Right lobe of liver (tissue), 6 donors: ENCODE measurements around the gene HES4. TPM values are rescaled to one million over a fixed set of nuclear protein-coding genes. Genes with fewer than 3 reads are reported as not detected.

Source experiments
- ATAC-seq, 4 donors: fragments of 200-7000 bp; cut with Tn5 transposase; one replicate each; pipeline ENCODE4 v1.9.1; 2020; ENCODE audit warnings: mild to moderate bottlenecking in 4 of 4, moderate library complexity in 4 of 4
- DNase-seq, 3 donors: peaks; one replicate each; pipeline ENCODE4 v3.0.0-alpha.2; 2020
- H3K27ac ChIP-seq, 3 donors: fragments of 200-600 bp; one replicate each; pipeline ENCODE4 v1.8.0; 2022
- H3K27me3 ChIP-seq, 2 donors: fragments of 200-600 bp; one replicate each; pipeline ENCODE4 v1.8.0; 2022
- H3K36me3 ChIP-seq, 4 donors: fragments of 200-600 bp; sonication (generic) in 1 of 4; one replicate each; pipeline versions ENCODE4 v1.5.1 to v1.8.0; 2017 to 2022; ENCODE audit warnings: control low read depth in 1 of 4
- H3K4me1 ChIP-seq, 4 donors: fragments of 200-600 bp; sonication (generic) in 1 of 4; one replicate each; pipeline versions ENCODE4 v1.5.1 to v1.8.0; 2017 to 2022; ENCODE audit warnings: control low read depth in 1 of 4
- H3K4me3 ChIP-seq, 3 donors: fragments of 200-600 bp; one replicate each; pipeline ENCODE4 v1.8.0; 2022
- H3K9me3 ChIP-seq, 4 donors: fragments of 200-600 bp; sonication (generic) in 1 of 4; one replicate each; pipeline versions ENCODE4 v1.5.1 to v1.8.0; 2017 to 2022; ENCODE audit warnings: control low read depth in 1 of 4
- CTCF ChIP-seq, 4 donors: fragments of 200-600 bp in 3 of 4; fragments of 450-650 bp in 1 of 4; IDR thresholded peaks; one replicate each; pipeline versions ENCODE4 v1.5.1 to v1.8.0; 2016 to 2022; ENCODE audit warnings: antibody characterized with exemption in 4 of 4, mild to moderate bottlenecking in 2 of 4
- POLR2A ChIP-seq: fragments of 450-650 bp; IDR thresholded peaks from one replicate; pipeline ENCODE4 v1.6.1; 2017; ENCODE audit warnings: antibody characterized with exemption, mild to moderate bottlenecking
- WGBS: methylation state at CpG from one replicate; pipeline ENCODE4 v1.1.6; 2018; ENCODE audit warnings: low coverage, low lambda C conversion rate; ENCODE audit not compliant: insufficient coverage; ENCODE audit errors: missing lambda C conversion rate; 5-methylcytosine and 5-hydroxymethylcytosine counted together
- intact Hi-C, 2 donors: fragments of 100-400 bp; cut with DNase I; formaldehyde crosslinking; loops; one replicate each; pipeline versions ENCODE4 v1.11.2 to v1.14.1; 2022
- total RNA-seq, 6 experiments: library from RNA; depleted of rRNA in 2 of 6; stranded (reverse); fragments of >200 nt in 2 of 6; fragmentation: NEBNext Ultra II Directional in 3 of 6; extraction: Animal tissue kit (Norgen Biotek cat#: 25700) in 3 of 6; gene quantifications; one replicate each; pipeline versions ENCODE4 v1.1.0 to v1.2.4, GENCODE V29; 2016 to 2023
- donor health status: DM: no; HTN: yes; CAD: no.
- donor health status: DM: no; HTN: no; CAD: no.
- donor health status: DM: no; HTN: no; CAD: no.
- donor health status: DM: no; HTN: yes; CAD: no.
- donor health status: DM: no; HTN: yes; CAD: no.

HES4 gene
- total RNA-seq, 6 experiments from 2014 or later = 1.6 to 21.5 (median 5.2) TPM

- H3K9me3 ChIP-seq = no peaks in the 10 kb centered on the region
- no peaks in the 10 kb centered on the region for H3K27me3 ChIP-seq
- H3K4me1 ChIP-seq = peaks cover 0 to 13% (median 0%) of the 10 kb centered on the region in 4 donors
- no peak overlapping the region for H3K27ac ChIP-seq
- no peak for DNase-seq
- TF ChIP-seq CTCF (IDR thresholded peaks at IDR 0.05) (no peak), POLR2A (no peak)
- H3K4me3 ChIP-seq = no peak overlapping the region
- intact Hi-C loops = no loop called here
- 81% methylated on average over 6 of the region's 6 CpGs for WGBS
- H3K36me3 ChIP-seq = peaks cover 6 to 52% (median 19%) of the 10 kb centered on the region in 4 donors
- ATAC-seq = no peak
Observed at GRCh38 chr1:955474-955873, 44.4 kb downstream of the HES4 start.

GRCh38 chr1:954927-955326 lies 45.0 kb downstream of the HES4 start:
- H3K4me3 ChIP-seq = no peak overlapping the region
- no peak for DNase-seq
- no peak overlapping the region for H3K27ac ChIP-seq
- 94% methylated on average over 8 of the region's 13 CpGs for WGBS
- intact Hi-C loops = no loop called here
- no peaks in the 10 kb centered on the region for H3K27me3 ChIP-seq
- ATAC-seq = no peak
- H3K4me1 ChIP-seq = peaks cover 0 to 13% (median 0%) of the 10 kb centered on the region in 4 donors
- H3K36me3 ChIP-seq = peaks cover 6 to 54% (median 21%) of the 10 kb centered on the region in 4 donors
- no peaks in the 10 kb centered on the region for H3K9me3 ChIP-seq
- TF ChIP-seq POLR2A (no peak), CTCF (IDR thresholded peaks at IDR 0.05) (no peak)

- no peak overlapping the region for H3K27ac ChIP-seq
- intact Hi-C loops = no loop called here
- no peaks in the 10 kb centered on the region for H3K27me3 ChIP-seq
- peaks cover 0 to 9% (median 0%) of the 10 kb centered on the region in 4 donors for H3K4me1 ChIP-seq
- no peak overlapping the region for H3K4me3 ChIP-seq
- TF ChIP-seq CTCF (IDR thresholded peaks at IDR 0.05) (no peak), POLR2A (no peak)
- no peak for DNase-seq
- H3K9me3 ChIP-seq = no peaks in the 10 kb centered on the region
- 100% methylated on average over 2 of the region's 32 CpGs for WGBS
- peaks cover 6 to 60% (median 26%) of the 10 kb centered on the region in 4 donors for H3K36me3 ChIP-seq
- ATAC-seq = no peak
Observed at GRCh38 chr1:953524-954320, 46.2 kb downstream of the HES4 start.

DNA sequence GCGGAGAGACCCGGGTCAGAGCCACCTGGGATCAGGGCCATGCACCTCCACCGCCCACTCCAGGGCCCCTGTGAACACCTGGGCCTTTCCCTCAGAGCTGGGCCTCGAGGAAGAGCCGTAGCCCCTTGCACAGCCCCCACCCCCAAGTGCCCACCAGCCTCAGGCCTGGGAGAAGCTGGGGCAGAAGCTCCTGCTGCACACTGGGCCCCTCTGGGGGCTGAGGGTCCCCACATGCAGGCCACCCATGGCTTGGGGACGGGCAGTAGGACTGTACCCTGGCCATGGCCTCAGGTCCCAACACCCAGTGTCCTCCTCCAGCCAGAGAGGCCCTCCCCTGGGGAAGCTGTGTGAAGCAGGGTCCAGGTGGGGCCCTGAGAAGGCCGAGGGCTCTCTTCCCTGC lies 47.3 kb downstream of the HES4 start:
- no CpG with 5 or more reads among the region's 7 CpGs for WGBS
- DNase-seq (no peak), ATAC-seq (no peak)
- TF ChIP-seq POLR2A (no peak), CTCF (IDR thresholded peaks at IDR 0.05) (no peak)
- no peaks in the 10 kb centered on the region for H3K9me3 ChIP-seq
- H3K27me3 ChIP-seq = no peaks in the 10 kb centered on the region
- H3K36me3 ChIP-seq = peaks cover 6 to 67% (median 26%) of the 10 kb centered on the region in 4 donors
- peaks cover 0 to 2% (median 0%) of the 10 kb centered on the region in 4 donors for H3K4me1 ChIP-seq
- no peak overlapping the region for H3K27ac ChIP-seq
- intact Hi-C loops = no loop called here
- H3K4me3 ChIP-seq = no peak overlapping the region
